ENCODE measurements around the gene PLSCR3. TPM values are rescaled to one million over a fixed set of nuclear protein-coding genes. Genes with fewer than 3 reads are reported as not detected.

The PLSCR3 gene
- total and polyA plus RNA-seq, 2 donors (not counting 3 experiments of a cell fraction or from before 2014, with no cell fraction given), result 59.9 to 94.8 TPM

GRCh38 chr17:7384489-7385081 is 9.7 kb downstream of the PLSCR3 start:
- peaks cover 25 to 27% of the 10 kb centered on the region in 2 experiments for H3K27me3 ChIP-seq (ENCODE audit: control insufficient read depth in 2 of 2, insufficient read depth in 2 of 2, low read length in 2 of 2)
- TF ChIP-seq POLR2A (IDR thresholded peaks at IDR 0.05; ENCODE audit: low read depth, low read length) (no peak), CTCF (IDR thresholded peaks at IDR 0.05; ENCODE audit: extremely low read depth in 1 of 2, insufficient read depth in 1 of 2, low read depth in 1 of 2, low read length in 2 of 2) (no peak), GATA2 (IDR thresholded peaks at IDR 0.05; ENCODE audit: insufficient read depth, insufficient read length, low read depth, low read length) (no peak), MAX (IDR thresholded peaks at IDR 0.05; ENCODE audit: insufficient read depth, insufficient read length) (no peak), POLR2AphosphoS5 (IDR thresholded peaks at IDR 0.05; ENCODE audit: insufficient read depth, low read depth, low read length) (no peak), EZH2 (IDR thresholded peaks at IDR 0.05; ENCODE audit: borderline replicate concordance, low read depth, low read length, severe bottlenecking) (no peak), MYC (IDR thresholded peaks at IDR 0.05; ENCODE audit: low read depth, low read length) (no peak), JUN (IDR thresholded peaks at IDR 0.05; ENCODE audit: borderline replicate concordance, insufficient read depth, insufficient read length, low read depth) (no peak), FOS (IDR thresholded peaks at IDR 0.05; ENCODE audit: borderline replicate concordance, insufficient read depth, low read length) (no peak)
- H3K9ac ChIP-seq (replicated peaks; ENCODE audit: extremely low read depth, insufficient read depth, low read length), result no peak overlapping the region
- no peak for FAIRE-seq
- H3K36me3 ChIP-seq (ENCODE audit: control insufficient read depth in 2 of 2, extremely low read depth in 1 of 2, insufficient read depth in 2 of 2, low read length in 2 of 2), result peaks cover 0 to 9% of the 10 kb centered on the region in 2 experiments
- ChIA-PET POLR2A (no interaction called here), CTCF (interaction anchor here (1.0 to 1.7 kb wide), 4 partner anchors 15 to 52 kb away, joined by 3 to 7 read pairs (median 4); partner anchors contain the start of gene TMEM256)
- dilution Hi-C loops (cut with MboI; ENCODE audit: extremely low pct_ligation_motif_present, low sequenced_read_pairs), result no loop called here
- no peak for DNase-seq (ENCODE audit: low read depth, low spot score)
- no TSS peak for BruUV-seq (replicated peaks)
- H3K4me1 ChIP-seq (ENCODE audit: control insufficient read depth, extremely low read depth, insufficient read depth, low read length), result peaks cover 5% of the 10 kb centered on the region
- H3K4me3 ChIP-seq (replicated peaks in 1 of 3; ENCODE audit: insufficient read depth in 1 of 3, low read depth in 1 of 3, low read length in 3 of 3), result peak overlapping the region in 1 of 3 experiments; percentile 34
- peak overlapping the region; percentile 39 for H3K4me2 ChIP-seq (ENCODE audit: insufficient read depth, low read length)
- no peak overlapping the region for H3K27ac ChIP-seq (ENCODE audit: insufficient read depth, low read depth, low read length)
- no peaks in the 10 kb centered on the region for H3K9me1 ChIP-seq (replicated peaks; ENCODE audit: control insufficient read depth, extremely low read depth, insufficient read depth, low read length)
- intact Hi-C loops (cut with micrococcal nuclease), result no loop called here
- no peaks in the 10 kb centered on the region for H3K79me2 ChIP-seq (ENCODE audit: control insufficient read depth, insufficient read depth, low read length)
- peak overlapping the region; percentile 60 for H2AFZ ChIP-seq (ENCODE audit: low read depth, low read length)
- no peaks in the 10 kb centered on the region for H3K9me3 ChIP-seq (replicated peaks; ENCODE audit: control insufficient read depth, insufficient read depth, low read length)
- H4K20me1 ChIP-seq (replicated peaks; ENCODE audit: control insufficient read depth, extremely low read depth, insufficient read depth, low read length), result no peaks in the 10 kb centered on the region

Measured in endothelial cell of umbilical vein (primary cell).